Measurements from ENCODE around the gene ASMT.
"Not testable (repeated sequence)": the region's sequence is repeated elsewhere in the genome, so short reads cannot be mapped to it uniquely, and the experiment has no call there.

ASMT gene

GRCh38 chrX:1652011-1652811 is 37.4 kb downstream of the ASMT start:
- DNase-seq = not testable (repeated sequence)

GRCh38 chrX:1656379-1656778 is 41.5 kb downstream of the ASMT start:
- DNase-seq = no peak

- DNase-seq = peak; percentile 42
These were observed 42.7 kb downstream of the ASMT start for GRCh38 chrX:1657367-1658070.

GRCh38 chrX:1658071-1658491 is 43.2 kb downstream of the ASMT start:
- DNase-seq = no peak

GRCh38 chrX:1659664-1660461 is 45.0 kb downstream of the ASMT start:
- DNase-seq = no peak

- DNase-seq = peak; percentile 85
These were observed 46.4 kb downstream of the ASMT start for GRCh38 chrX:1661048-1661921.

- DNase-seq = no peak
These were observed 47.0 kb downstream of the ASMT start for GRCh38 chrX:1661922-1662221.

GRCh38 chrX:1667566-1667965 is 52.7 kb downstream of the ASMT start:
- no peak for DNase-seq

- DNase-seq = no peak
These were observed 58.5 kb downstream of the ASMT start for GRCh38 chrX:1673337-1673736.

GRCh38 chrX:1676866-1677265 is 62.0 kb downstream of the ASMT start:
- no peak for DNase-seq

- no peak for DNase-seq
These were observed 64.4 kb downstream of the ASMT start for GRCh38 chrX:1679238-1679637.

GRCh38 chrX:1681439-1681838 is 66.6 kb downstream of the ASMT start:
- DNase-seq = no peak

- DNase-seq = not testable (repeated sequence)
These were observed 67.0 kb downstream of the ASMT start for GRCh38 chrX:1681856-1682255.

- not testable (repeated sequence) for DNase-seq
These were observed 67.6 kb downstream of the ASMT start for GRCh38 chrX:1682501-1682900.

- DNase-seq = not testable (repeated sequence)
These were observed 70.0 kb downstream of the ASMT start for GRCh38 chrX:1684883-1685282.

- not testable (repeated sequence) for DNase-seq
These were observed 70.6 kb downstream of the ASMT start for GRCh38 chrX:1685444-1685880.

- no peak for DNase-seq
These were observed 71.8 kb downstream of the ASMT start for GRCh38 chrX:1686642-1687041.

Data from activated CD4-positive, alpha-beta T cell treated with anti-CD3 and anti-CD28 coated beads for 1 hour (primary cell).